PC-9 (cell line): ENCODE measurements around the gene LAMC2.

ENCODE experiments used
- CTCF ChIP-seq: fragments of 200-600 bp; sonication (generic); conservative IDR thresholded peaks from 2 replicates; pipeline ENCODE4 v1.6.1; 2017; ENCODE audit warnings: mixed run types, antibody characterized with exemption, mild to moderate bottlenecking, moderate library complexity
- EZH2 ChIP-seq: fragments of 200-600 bp; sonication (generic); IDR thresholded peaks from 2 replicates; pipeline ENCODE4 v1.8.0; 2017; ENCODE audit warnings: antibody characterized with exemption, low read depth

DNA sequence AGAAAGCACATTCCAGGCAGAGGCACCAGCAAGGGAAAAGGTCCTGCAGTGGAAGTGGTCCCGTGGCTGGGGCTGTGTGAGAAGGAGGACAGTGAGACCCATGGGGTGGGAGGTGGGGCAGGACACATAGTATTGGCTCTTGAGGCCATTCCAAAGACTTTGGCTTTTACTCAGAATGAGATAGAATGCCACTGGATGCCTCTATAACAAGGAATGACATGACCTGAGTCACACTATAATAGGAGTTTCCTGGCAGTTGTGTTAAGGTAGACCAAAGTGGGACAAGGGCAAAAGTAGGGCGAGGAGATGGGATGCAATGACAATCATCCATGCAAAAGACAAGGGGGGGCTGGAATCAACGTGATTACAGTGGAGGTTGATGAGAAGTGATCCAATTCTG lies 24.7 kb upstream of the LAMC2 start:
- TF ChIP-seq CTCF, result no peak
- no peak for TF ChIP-seq EZH2
